Esophagus squamous epithelium (tissue), 4 donors: ENCODE measurements around the gene MCTP2.

ENCODE experiments used
- CTCF ChIP-seq, 6 experiments: fragments of 450-650 bp in 4 of 6; fragments of 200-600 bp in 2 of 6; sonication (generic) in 2 of 6; IDR thresholded peaks; one replicate each; pipeline ENCODE4 v1.5.1; 2016 to 2019; ENCODE audit warnings: antibody characterized with exemption in 6 of 6, mild to moderate bottlenecking in 4 of 6, moderate library complexity in 4 of 6
- POLR2A ChIP-seq, 4 donors: fragments of 450-650 bp; IDR thresholded peaks; one replicate each; pipeline ENCODE4 v1.6.1; 2017; ENCODE audit warnings: antibody characterized with exemption in 4 of 4, mild to moderate bottlenecking in 4 of 4, moderate library complexity in 3 of 4

- TF ChIP-seq CTCF (IDR thresholded peaks at IDR 0.05) (no peak), POLR2A (IDR thresholded peaks at IDR 0.05) (no peak)
Measured at GRCh38 chr15:94443186-94443585, 211.8 kb downstream of the MCTP2 start.
